ENCODE data around the gene KRTAP1-3. TPM values are rescaled to one million over a fixed set of nuclear protein-coding genes. Genes with fewer than 3 reads are reported as not detected.

KRTAP1-3 gene
- polyA plus RNA-seq, 2 of the 4 experiments (the other 2 are of a cell fraction) = not detected

GRCh38 chr17:41064301-41064700 lies 29.6 kb upstream of the KRTAP1-3 start:
- FAIRE-seq (no peak), DNase-seq (ENCODE audit: low read depth in 1 of 2, low spot score in 1 of 2) (no peak), ATAC-seq (no peak)
- WGBS (ENCODE audit: missing lambda C conversion rate) = 87% methylated on average over 1 of the region's 1 CpG
- ChIA-PET CTCF (interaction anchor here (1.0 to 1.4 kb wide), 2 partner anchors 485 to 598 kb away, joined by 3 to 4 read pairs; no protein-coding TSS in a partner anchor), POLR2A (no interaction called here)
- no peak overlapping the region for H3K27ac ChIP-seq
- H3K9me3 ChIP-seq = no peaks in the 10 kb centered on the region
- H3K4me3 ChIP-seq = no peak overlapping the region
- TF ChIP-seq HOXB13 (CRISPR knock-in tag; IDR thresholded peaks at IDR 0.05; ENCODE audit: low read depth) (no peak), ESRRA (IDR thresholded peaks at IDR 0.05; ENCODE audit: borderline replicate concordance, low read length) (no peak), HDAC2 (IDR thresholded peaks at IDR 0.05) (no peak), FOSL2 (IDR thresholded peaks at IDR 0.05) (no peak), FOSL2 (CRISPR knock-in tag; IDR thresholded peaks at IDR 0.05) (no peak), ATOH8 (CRISPR knock-in tag; IDR thresholded peaks at IDR 0.05; ENCODE audit: low read depth) (no peak), FOXS1 (CRISPR knock-in tag; IDR thresholded peaks at IDR 0.05) (no peak), SREBF2 (IDR thresholded peaks at IDR 0.05) (no peak), MYC (IDR thresholded peaks at IDR 0.05; ENCODE audit: borderline replicate concordance, low read length) (no peak), NPAS2 (CRISPR knock-in tag; IDR thresholded peaks at IDR 0.05; ENCODE audit: borderline replicate concordance) (no peak), ZFP36 (IDR thresholded peaks at IDR 0.05; ENCODE audit: borderline replicate concordance, partially characterized antibody) (no peak), NR3C1 (IDR thresholded peaks at IDR 0.05) (no peak)
- peaks cover 30% of the 10 kb centered on the region for H3K4me1 ChIP-seq
- H3K4me2 ChIP-seq = no peak overlapping the region

GRCh38 chr17:41063449-41063848 lies 28.8 kb upstream of the KRTAP1-3 start:
- Histone ChIP-seq H3K4me2 (no peak overlapping the region), H3K4me3 (no peak overlapping the region), H3K27ac (no peak overlapping the region), H3K4me1 (peaks cover 39% of the 10 kb centered on the region), H3K9me3 (no peaks in the 10 kb centered on the region)
- ChIA-PET POLR2A (no interaction called here), CTCF (interaction anchor here (0.7 to 1.4 kb wide), 2 partner anchors 12 to 599 kb away, joined by 3 to 4 read pairs; no protein-coding TSS in a partner anchor)
- DNase-seq (ENCODE audit: low read depth in 1 of 2, low spot score in 1 of 2) (no peak), ATAC-seq (no peak), FAIRE-seq (no peak)
- TF ChIP-seq RAD21 (conservative IDR thresholded peaks at IDR 0.05 in 1 of 2, IDR thresholded peaks at IDR 0.05 in 1 of 2) = no peak
- TF ChIP-seq, protein P1, sequence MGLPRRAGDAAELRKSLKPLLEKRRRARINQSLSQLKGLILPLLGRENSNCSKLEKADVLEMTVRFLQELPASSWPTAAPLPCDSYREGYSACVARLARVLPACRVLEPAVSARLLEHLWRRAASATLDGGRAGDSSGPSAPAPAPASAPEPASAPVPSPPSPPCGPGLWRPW (IDR thresholded peaks at IDR 0.05) = no peak
- no peak for TF ChIP-seq HDAC2 (IDR thresholded peaks at IDR 0.05)
- TF ChIP-seq HEYL (CRISPR knock-in tag; IDR thresholded peaks at IDR 0.05) = no peak
- TF ChIP-seq EHF (CRISPR knock-in tag; IDR thresholded peaks at IDR 0.05) = no peak
- TF ChIP-seq GATA3 (IDR thresholded peaks at IDR 0.05; ENCODE audit: borderline replicate concordance) = no peak
- no peak for TF ChIP-seq CBX8 (IDR thresholded peaks at IDR 0.05)
- TF ChIP-seq CBX2 (IDR thresholded peaks at IDR 0.05; ENCODE audit: borderline replicate concordance, low read depth) = no peak
- TF ChIP-seq, protein P2, sequence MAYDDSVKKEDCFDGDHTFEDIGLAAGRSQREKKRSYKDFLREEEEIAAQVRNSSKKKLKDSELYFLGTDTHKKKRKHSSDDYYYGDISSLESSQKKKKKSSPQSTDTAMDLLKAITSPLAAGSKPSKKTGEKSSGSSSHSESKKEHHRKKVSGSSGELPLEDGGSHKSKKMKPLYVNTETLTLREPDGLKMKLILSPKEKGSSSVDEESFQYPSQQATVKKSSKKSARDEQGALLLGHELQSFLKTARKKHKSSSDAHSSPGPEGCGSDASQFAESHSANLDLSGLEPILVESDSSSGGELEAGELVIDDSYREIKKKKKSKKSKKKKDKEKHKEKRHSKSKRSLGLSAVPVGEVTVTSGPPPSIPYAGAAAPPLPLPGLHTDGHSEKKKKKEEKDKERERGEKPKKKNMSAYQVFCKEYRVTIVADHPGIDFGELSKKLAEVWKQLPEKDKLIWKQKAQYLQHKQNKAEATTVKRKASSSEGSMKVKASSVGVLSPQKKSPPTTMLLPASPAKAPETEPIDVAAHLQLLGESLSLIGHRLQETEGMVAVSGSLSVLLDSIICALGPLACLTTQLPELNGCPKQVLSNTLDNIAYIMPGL (CRISPR knock-in tag; IDR thresholded peaks at IDR 0.05; ENCODE audit: borderline replicate concordance) = no peak
- no peak for TF ChIP-seq FOXS1 (CRISPR knock-in tag; IDR thresholded peaks at IDR 0.05)
- WGBS (ENCODE audit: missing lambda C conversion rate) = 77% methylated on average over 4 of the region's 4 CpGs

- Histone ChIP-seq H3K4me3 (no peak overlapping the region), H3K9me3 (no peaks in the 10 kb centered on the region), H3K4me1 (peaks cover 42% of the 10 kb centered on the region), H3K27ac (peak overlapping the region in 1 of 2 experiments; percentile 29; a peak in 2 of 6 replicates), H3K4me2 (peak overlapping the region; percentile 8; the same call in 1 of the 3 replicates)
- peak; percentile 23 to 52 for DNase-seq (ENCODE audit: low read depth in 1 of 2, low spot score in 1 of 2)
- FAIRE-seq = peak; percentile 59
- WGBS (ENCODE audit: missing lambda C conversion rate) = 80% methylated on average over 1 of the region's 1 CpG
- CTCF ChIA-PET = interaction anchor here (1.0 kb wide), 1 partner anchor 205 kb away, joined by 3 read pairs; no protein-coding TSS in a partner anchor
- TF ChIP-seq, protein P3, sequence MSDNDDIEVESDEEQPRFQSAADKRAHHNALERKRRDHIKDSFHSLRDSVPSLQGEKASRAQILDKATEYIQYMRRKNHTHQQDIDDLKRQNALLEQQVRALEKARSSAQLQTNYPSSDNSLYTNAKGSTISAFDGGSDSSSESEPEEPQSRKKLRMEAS (IDR thresholded peaks at IDR 0.05) = peak; percentile 49
- 0 out of 5 replicates have a peak, but pooled peaks have one; percentile 11 for TF ChIP-seq RAD21 (conservative IDR thresholded peaks at IDR 0.05 in 1 of 2, IDR thresholded peaks at IDR 0.05 in 1 of 2)
- TF ChIP-seq CBX8 (IDR thresholded peaks at IDR 0.05) = no peak
- TF ChIP-seq ZFP36 (IDR thresholded peaks at IDR 0.05; ENCODE audit: borderline replicate concordance, partially characterized antibody) = no peak
- peak; percentile 25; the same call in 1 of the 2 replicates for TF ChIP-seq E2F6 (IDR thresholded peaks at IDR 0.05; ENCODE audit: borderline replicate concordance, low read depth)
- TF ChIP-seq FOXS1 (CRISPR knock-in tag; IDR thresholded peaks at IDR 0.05) = 0 out of 2 replicates have a peak, but pooled peaks have one; percentile 35
- POLR2A ChIA-PET = no interaction called here
- ATAC-seq = peak in 1 of 2 experiments; percentile 48; a peak in 3 of 6 replicates
Observed at GRCh38 chr17:41061964-41062363, 27.3 kb upstream of the KRTAP1-3 start.
